Activated CD8-positive, alpha-beta T cell treated with anti-CD3 and anti-CD28 coated beads, Interleukin-2, amount 10 ng/mL, durations not matched to agents 7 days and 5 days (primary cell): ENCODE results near the gene PPID. TPM values are rescaled to one million over a fixed set of nuclear protein-coding genes. Genes with fewer than 3 reads are reported as not detected.
"Not testable (repeated sequence)": the region's sequence is repeated elsewhere in the genome, so short reads cannot be mapped to it uniquely, and the experiment has no call there.

ENCODE experiments used
- ATAC-seq: fragments of 150-1000 bp; cut with Tn5 transposase; one replicate; pipeline ENCODE4 v1.10.0; 2021; ENCODE audit warnings: moderate library complexity
- CTCF ChIA-PET: fragments of 350-600 bp; sonication (Branson Sonifier 250); formaldehyde crosslinking; loops from one replicate; lab custom pipeline; 2021; ENCODE audit warnings: antibody characterized with exemption; lab: Charles Lee
- POLR2A ChIA-PET: fragments of 350-600 bp; sonication (Branson Sonifier 250); formaldehyde crosslinking; loops from one replicate; lab custom pipeline; 2021; ENCODE audit warnings: antibody characterized with exemption; lab: Charles Lee
- DNase-seq: peaks from one replicate; pipeline ENCODE4 v3.0.0-alpha.2; 2020
- H3K27ac Mint-ChIP-seq: one replicate; pipeline ENCODE4 v1.8.0; 2021; ENCODE audit warnings: mild to moderate bottlenecking, mixed read lengths
- H3K27me3 Mint-ChIP-seq: one replicate; pipeline ENCODE4 v1.8.0; 2021; ENCODE audit warnings: low read depth, mixed read lengths
- H3K36me3 Mint-ChIP-seq: one replicate; pipeline ENCODE4 v1.8.0; 2021; ENCODE audit warnings: low read depth, mixed read lengths
- H3K4me1 Mint-ChIP-seq: one replicate; pipeline ENCODE4 v1.8.0; 2021; ENCODE audit warnings: low read depth, mixed read lengths
- H3K4me3 Mint-ChIP-seq: one replicate; pipeline ENCODE4 v1.8.0; 2021; ENCODE audit warnings: mild to moderate bottlenecking, mixed read lengths
- H3K9me3 Mint-ChIP-seq: one replicate; pipeline ENCODE4 v1.8.0; 2022; ENCODE audit warnings: mixed read lengths; ENCODE audit not compliant: insufficient read depth
- total RNA-seq, 2 experiments: library from RNA; stranded (reverse); gene quantifications; one replicate each; pipeline ENCODE4 v1.2.3, GENCODE V29; 2021

The PPID gene
- total RNA-seq, 2 experiments from 2014 or later = 33.9 to 39.8 TPM

DNA sequence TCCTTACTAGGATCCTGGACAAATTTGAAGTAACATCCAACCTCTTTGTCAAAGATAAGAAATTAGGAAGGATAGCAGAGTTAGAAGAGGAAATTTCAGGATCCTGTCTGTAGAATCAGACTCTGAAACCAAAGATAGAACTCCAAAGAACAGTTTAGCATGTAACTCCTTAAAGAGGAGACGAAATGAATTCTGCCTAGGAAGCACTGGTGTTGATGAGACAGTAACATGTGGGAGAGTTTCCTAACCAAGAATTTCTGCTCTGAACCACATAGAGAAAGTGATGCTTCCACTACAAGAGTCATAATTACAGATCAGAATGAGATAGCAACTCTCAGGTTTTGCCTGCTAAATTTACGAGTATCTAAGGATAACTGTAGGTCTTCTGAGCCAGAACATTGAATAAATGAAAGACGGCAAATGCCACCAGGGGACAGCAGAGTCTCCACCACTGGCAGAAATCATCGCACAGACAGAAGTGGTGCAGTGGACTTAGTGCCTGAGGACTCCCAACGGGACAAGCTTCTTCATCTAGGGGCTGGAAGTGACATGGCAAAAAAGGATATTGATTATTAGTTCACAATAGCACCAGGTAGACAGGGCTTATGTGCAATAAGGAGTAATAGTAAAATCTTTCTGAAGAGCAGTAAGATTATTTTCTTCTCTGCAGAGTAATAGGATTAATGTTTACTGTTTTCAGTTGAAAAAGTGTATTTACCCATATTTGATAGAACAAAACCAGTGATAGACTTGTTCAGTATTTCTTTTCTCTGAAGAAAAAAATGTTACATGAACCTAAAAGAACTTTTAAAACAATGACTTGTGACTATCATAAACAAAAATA, 6.7 kb upstream of the PPID start:
- Mint-ChIP-seq H3K4me1 (peaks cover 15% of the 10 kb centered on the region), H3K27ac (no peak overlapping the region), H3K36me3 (no peaks in the 10 kb centered on the region), H3K4me3 (no peak overlapping the region), H3K27me3 (peaks cover 21% of the 10 kb centered on the region), H3K9me3 (no peaks in the 10 kb centered on the region)
- ATAC-seq (peak; percentile 83), DNase-seq (peak; percentile 63)
- POLR2A ChIA-PET = no interaction called here
- CTCF ChIA-PET = interaction anchor here (1.2 to 2.1 kb wide), 2 partner anchors 121 to 449 kb away, joined by 5 to 23 read pairs; no protein-coding TSS in a partner anchor

DNA sequence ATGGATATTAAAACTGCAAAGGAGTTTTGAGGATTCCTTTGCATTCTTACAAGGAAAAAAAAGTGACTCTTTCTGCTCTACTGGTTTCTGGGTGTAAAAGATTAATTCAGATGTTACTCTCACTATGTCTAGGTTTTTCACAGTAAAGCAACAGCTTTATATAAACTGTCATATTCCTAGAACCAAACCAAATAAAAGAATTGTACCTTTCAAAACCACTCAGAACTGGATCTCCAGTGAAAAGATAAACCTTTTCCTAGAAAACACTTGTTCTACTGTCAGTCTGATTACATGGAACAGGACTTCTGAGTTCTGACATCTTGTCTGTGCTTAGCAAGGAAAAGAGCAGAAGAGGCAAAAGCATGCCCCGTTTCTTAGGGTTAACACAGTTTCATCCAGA, 5.0 kb upstream of the PPID start:
- Mint-ChIP-seq H3K27me3 (peaks cover 21% of the 10 kb centered on the region), H3K27ac (no peak overlapping the region)

DNA sequence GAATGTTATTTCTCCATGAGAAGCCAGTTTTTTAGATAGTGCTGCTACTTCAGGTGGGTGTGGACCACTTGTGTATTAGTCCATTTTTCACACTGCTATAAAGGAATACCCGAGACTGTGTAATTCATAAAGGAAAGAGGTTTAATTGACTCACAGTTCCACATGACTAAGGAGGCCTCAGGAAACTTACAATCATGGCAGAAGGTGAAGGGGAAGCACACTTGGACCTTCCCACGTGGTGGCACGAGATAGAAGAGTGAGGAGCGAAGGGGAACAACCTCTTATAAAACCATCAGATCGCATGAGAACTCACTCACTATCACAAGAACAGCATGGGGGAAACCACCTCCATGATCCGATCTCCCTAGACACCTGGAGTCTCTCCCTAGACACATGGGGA, 3.4 kb upstream of the PPID start:
- DNase-seq (no peak), ATAC-seq (no peak)
- peaks cover 5% of the 10 kb centered on the region for H3K36me3 Mint-ChIP-seq
- peaks cover 13% of the 10 kb centered on the region for H3K27me3 Mint-ChIP-seq
- CTCF ChIA-PET = interaction anchor here (1.6 to 2.2 kb wide), 3 partner anchors 125 to 477 kb away, joined by 5 to 10 read pairs (median 9); no protein-coding TSS in a partner anchor
- POLR2A ChIA-PET = no interaction called here
- H3K4me3 Mint-ChIP-seq = no peak overlapping the region
- no peak overlapping the region for H3K27ac Mint-ChIP-seq
- no peaks in the 10 kb centered on the region for H3K9me3 Mint-ChIP-seq
- H3K4me1 Mint-ChIP-seq = peaks cover 34% of the 10 kb centered on the region

More for the DNA sequence above, 5.0 kb upstream of the PPID start:
- DNase-seq (no peak), ATAC-seq (no peak)
- H3K4me1 Mint-ChIP-seq = peaks cover 27% of the 10 kb centered on the region
- H3K4me3 Mint-ChIP-seq = no peak overlapping the region
- POLR2A ChIA-PET = interaction anchor here (0.7 kb wide), 1 partner anchor 10 kb away, joined by 3 read pairs; no protein-coding TSS in a partner anchor
- CTCF ChIA-PET = interaction anchor here (0.8 to 2.2 kb wide), 4 partner anchors 41 to 475 kb away, joined by 4 to 10 read pairs (median 7); partner anchors contain the start of gene FNIP2
- H3K36me3 Mint-ChIP-seq = no peaks in the 10 kb centered on the region
- no peaks in the 10 kb centered on the region for H3K9me3 Mint-ChIP-seq

DNA sequence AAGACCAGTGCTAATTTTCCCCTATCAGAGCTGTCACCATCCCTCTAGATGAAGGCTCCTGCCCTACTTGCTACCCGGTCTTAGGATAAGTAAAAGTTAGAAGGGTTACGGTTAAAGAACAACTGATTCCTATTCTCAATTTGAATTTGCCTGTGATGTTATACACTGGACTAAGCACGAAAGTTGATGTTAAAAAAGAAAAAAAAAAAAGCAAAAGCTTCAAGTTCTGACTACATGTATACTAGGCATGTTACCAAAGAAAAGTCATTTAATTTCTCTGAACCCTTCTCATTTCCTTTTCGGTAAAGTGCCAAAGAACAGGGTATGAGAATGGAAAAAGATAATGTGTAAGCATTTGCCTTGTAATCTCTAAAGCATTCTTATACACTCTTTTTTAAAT, 1.4 kb upstream of the PPID start:
- H3K4me1 Mint-ChIP-seq = peaks cover 40% of the 10 kb centered on the region
- ATAC-seq = no peak
- peak overlapping the region; percentile 81 for H3K4me3 Mint-ChIP-seq

GRCh38 chr4:158722291-158722916, 792 bp downstream of the PPID start:
- ATAC-seq (peak; percentile 13), DNase-seq (no peak)
- Mint-ChIP-seq H3K9me3 (no peaks in the 10 kb centered on the region), H3K27me3 (no peaks in the 10 kb centered on the region), H3K4me3 (peak overlapping the region; percentile 81), H3K4me1 (peaks cover 37% of the 10 kb centered on the region), H3K36me3 (peaks cover 43% of the 10 kb centered on the region), H3K27ac (peak overlapping the region; percentile 94)
- POLR2A ChIA-PET = no interaction called here
- CTCF ChIA-PET = interaction anchor here (1.2 kb wide), 1 partner anchor 12 kb away, joined by 4 read pairs; no protein-coding TSS in a partner anchor

More for the DNA sequence above, 1.4 kb upstream of the PPID start:
- DNase-seq = no peak
- H3K36me3 Mint-ChIP-seq = peaks cover 21% of the 10 kb centered on the region
- H3K9me3 Mint-ChIP-seq = no peaks in the 10 kb centered on the region
- ChIA-PET POLR2A (no interaction called here), CTCF (interaction anchor here (1.3 to 1.8 kb wide), 3 partner anchors 53 to 478 kb away, joined by 3 to 5 read pairs (median 4); partner anchors contain the start of gene C4orf46)
- H3K27ac Mint-ChIP-seq = peak overlapping the region; percentile 53
- peaks cover 5% of the 10 kb centered on the region for H3K27me3 Mint-ChIP-seq

DNA sequence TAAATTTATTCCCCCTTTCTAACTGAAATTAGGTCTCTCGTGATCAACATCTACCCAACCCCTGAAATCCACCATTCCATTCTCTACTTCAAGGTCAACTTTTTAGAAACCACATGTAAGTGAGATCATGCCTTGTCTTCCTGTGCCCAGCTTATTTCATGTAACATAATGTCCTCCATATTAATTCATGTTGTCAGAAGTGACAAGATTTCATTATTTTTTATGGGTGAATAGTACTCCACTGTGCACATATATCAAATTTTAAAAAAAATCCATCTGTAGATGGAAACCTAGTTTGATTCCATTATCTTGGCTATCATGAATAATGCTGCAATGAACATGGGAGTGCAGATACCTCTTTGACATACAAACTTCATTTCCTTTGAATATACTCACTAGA, 1.5 kb downstream of the PPID start:
- ChIA-PET CTCF (interaction anchor here (1.2 kb wide), 1 partner anchor 11 kb away, joined by 4 read pairs; no protein-coding TSS in a partner anchor), POLR2A (no interaction called here)
- Mint-ChIP-seq H3K9me3 (no peaks in the 10 kb centered on the region), H3K4me1 (peaks cover 35% of the 10 kb centered on the region), H3K27me3 (no peaks in the 10 kb centered on the region), H3K4me3 (peak overlapping the region; percentile 81), H3K27ac (peak overlapping the region; percentile 8), H3K36me3 (peaks cover 49% of the 10 kb centered on the region)
- DNase-seq (no peak), ATAC-seq (no peak)

DNA sequence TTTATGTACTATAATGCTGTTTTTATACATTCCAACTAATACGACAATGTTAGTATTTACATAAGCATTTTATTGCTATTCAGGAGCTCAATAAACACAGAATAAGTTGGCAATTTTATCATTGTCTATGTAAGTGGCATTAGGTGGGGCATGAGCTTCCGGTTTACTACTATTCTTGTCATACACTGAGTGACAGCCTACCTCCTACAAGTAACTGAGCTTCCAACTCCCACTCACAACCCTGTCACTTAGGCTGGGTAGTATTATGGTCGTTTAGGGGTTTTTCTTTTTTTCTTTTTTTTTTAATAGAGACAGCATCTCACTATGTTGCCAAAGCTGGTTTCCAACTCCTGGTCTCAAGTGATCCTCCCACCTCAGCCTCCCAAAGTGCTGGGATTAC, 7.4 kb downstream of the PPID start:
- Mint-ChIP-seq H3K36me3 (peaks cover 73% of the 10 kb centered on the region), H3K27me3 (no peaks in the 10 kb centered on the region), H3K9me3 (no peaks in the 10 kb centered on the region), H3K4me3 (no peak overlapping the region), H3K27ac (no peak overlapping the region), H3K4me1 (peaks cover 9% of the 10 kb centered on the region)
- CTCF ChIA-PET = interaction anchor here (1.6 kb wide), 1 partner anchor 8 kb away, joined by 3 read pairs; the partner anchor contains the start of gene PPID
- POLR2A ChIA-PET = no interaction called here
- no peak for ATAC-seq
- DNase-seq = no peak

DNA sequence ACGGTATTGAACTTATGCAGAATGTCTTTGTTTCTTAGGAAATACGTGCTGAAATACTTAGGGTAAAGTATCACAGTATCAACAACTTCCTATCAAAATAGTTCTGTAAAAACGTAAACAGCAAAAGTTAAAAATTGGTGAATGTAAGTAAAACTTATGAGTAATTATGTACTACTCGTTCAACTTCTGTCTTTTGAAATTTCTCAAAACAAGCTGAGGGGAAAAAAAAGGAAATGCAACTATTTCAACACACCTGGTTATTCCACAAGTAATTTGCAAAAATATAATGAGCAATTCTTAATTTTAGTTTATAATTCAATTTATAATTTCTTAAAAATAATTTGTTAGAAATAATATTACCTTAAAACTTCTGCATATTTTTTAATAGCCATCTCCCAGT, 8.3 kb downstream of the PPID start:
- DNase-seq = no peak
- Mint-ChIP-seq H3K9me3 (no peaks in the 10 kb centered on the region), H3K27me3 (no peaks in the 10 kb centered on the region), H3K4me3 (no peak overlapping the region), H3K27ac (no peak overlapping the region), H3K4me1 (peaks cover 8% of the 10 kb centered on the region), H3K36me3 (peaks cover 77% of the 10 kb centered on the region)
- no peak for ATAC-seq
- CTCF ChIA-PET = interaction anchor here (1.6 kb wide), 1 partner anchor 9 kb away, joined by 3 read pairs; the partner anchor contains the start of gene PPID
- POLR2A ChIA-PET = no interaction called here

DNA sequence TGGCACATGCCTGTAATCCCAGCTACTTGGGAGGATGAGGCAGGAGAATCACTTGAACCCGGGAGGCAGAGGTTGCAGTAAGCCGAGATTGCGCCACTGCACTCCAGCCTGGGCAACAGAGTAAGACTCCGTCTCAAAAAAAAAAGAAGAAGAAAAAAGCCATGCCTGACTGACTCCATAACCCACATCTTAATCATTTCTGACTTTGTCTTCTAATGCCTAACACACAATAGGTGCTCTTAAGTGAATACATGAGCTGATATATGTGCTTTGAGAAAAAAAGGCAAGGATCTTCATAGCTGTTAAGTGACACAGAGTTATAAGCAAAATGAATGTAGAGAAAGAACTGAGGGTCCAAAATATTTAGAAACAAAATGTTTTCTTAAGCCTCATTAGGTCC, 10.6 kb downstream of the PPID start:
- H3K36me3 Mint-ChIP-seq = peaks cover 66% of the 10 kb centered on the region
- H3K27ac Mint-ChIP-seq, H3K4me3 Mint-ChIP-seq, ATAC-seq, H3K4me1 Mint-ChIP-seq, DNase-seq, H3K27me3 Mint-ChIP-seq, H3K9me3 Mint-ChIP-seq, POLR2A ChIA-PET, CTCF ChIA-PET: not testable (repeated sequence)

DNA sequence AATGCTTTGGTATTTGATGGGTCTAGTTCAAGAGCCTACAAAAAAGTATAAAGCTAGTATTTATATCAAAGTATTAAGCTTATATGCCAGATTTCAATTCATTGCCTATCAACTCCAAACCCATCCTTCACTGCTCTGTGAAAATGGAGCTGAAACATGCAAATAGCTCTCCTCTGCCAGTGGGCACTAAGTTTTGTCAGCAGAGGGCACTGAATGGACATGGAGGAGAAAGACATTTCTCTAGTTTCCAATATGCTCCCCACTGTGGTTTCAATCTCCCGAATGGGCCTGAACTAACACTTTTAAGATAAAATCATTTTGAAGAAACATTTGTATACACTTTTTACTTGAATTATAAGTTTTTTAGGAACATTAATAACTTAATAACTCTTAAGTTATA, 12.4 kb downstream of the PPID start:
- DNase-seq (no peak), ATAC-seq (no peak)
- Mint-ChIP-seq H3K9me3 (no peaks in the 10 kb centered on the region), H3K27me3 (no peaks in the 10 kb centered on the region), H3K4me3 (no peak overlapping the region), H3K36me3 (peaks cover 69% of the 10 kb centered on the region), H3K4me1 (no peaks in the 10 kb centered on the region), H3K27ac (no peak overlapping the region)
- ChIA-PET CTCF (interaction anchor here (0.9 to 2.3 kb wide), 6 partner anchors 11 to 492 kb away, joined by 4 to 10 read pairs (median 5); no protein-coding TSS in a partner anchor), POLR2A (interaction anchor here (0.9 kb wide), 1 partner anchor 10 kb away, joined by 3 read pairs; no protein-coding TSS in a partner anchor)

DNA sequence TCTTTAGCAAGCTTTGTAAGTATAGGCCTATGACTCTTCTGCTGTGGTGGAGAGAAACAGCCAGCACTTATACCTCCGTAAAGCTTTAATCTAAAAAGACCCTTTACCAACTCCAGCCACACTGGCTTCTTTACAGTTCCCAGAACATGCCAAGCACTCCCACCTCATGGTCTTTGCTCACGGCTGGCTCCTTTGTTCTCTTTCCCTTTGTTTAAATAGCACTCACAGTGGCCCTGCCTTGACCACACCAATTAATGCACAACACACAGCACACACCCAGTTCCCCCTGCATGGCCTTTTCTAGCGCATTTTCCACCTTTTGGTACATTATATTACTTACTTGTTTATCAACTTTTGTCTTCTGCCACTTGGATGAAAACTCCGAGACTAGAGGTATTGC, 18.9 kb downstream of the PPID start:
- no peaks in the 10 kb centered on the region for H3K9me3 Mint-ChIP-seq
- H3K4me3 Mint-ChIP-seq = no peak overlapping the region
- H3K27me3 Mint-ChIP-seq = no peaks in the 10 kb centered on the region
- H3K36me3 Mint-ChIP-seq = peaks cover 37% of the 10 kb centered on the region
- CTCF ChIA-PET = no interaction called here
- no peaks in the 10 kb centered on the region for H3K4me1 Mint-ChIP-seq
- POLR2A ChIA-PET = no interaction called here
- DNase-seq = no peak
- no peak overlapping the region for H3K27ac Mint-ChIP-seq
- ATAC-seq = no peak
